HepG2 (cell line): ENCODE data around the gene STIM1. TPM values are rescaled to one million over a fixed set of nuclear protein-coding genes. Genes with fewer than 3 reads are reported as not detected.

Experiments used
- ARID2 ChIP-seq: sonication (generic); formaldehyde crosslinking; IDR thresholded peaks from 2 replicates; pipeline ENCODE4 v1.8.1; 2022; ENCODE audit warnings: mild to moderate bottlenecking, missing genetic modification reagents, borderline replicate concordance
- JUNB ChIP-seq: sonication (generic); formaldehyde crosslinking; IDR thresholded peaks from 2 replicates; pipeline ENCODE4 v1.8.0; 2022; ENCODE audit warnings: missing genetic modification reagents, mild to moderate bottlenecking, borderline replicate concordance
- MXD4 ChIP-seq: IDR thresholded peaks from 2 replicates; pipeline ENCODE4 v1.6.1; 2016; ENCODE audit warnings: mild to moderate bottlenecking, missing biosample characterization, missing genetic modification reagents
- MYC ChIP-seq: sonication (generic); formaldehyde crosslinking; IDR thresholded peaks from 2 replicates; pipeline ENCODE4 v1.9.0; 2021; ENCODE audit warnings: missing genetic modification reagents, borderline replicate concordance
- PRDM15 ChIP-seq: sonication (generic); formaldehyde crosslinking; IDR thresholded peaks from 2 replicates; pipeline ENCODE4 v1.4.0; 2020; ENCODE audit warnings: missing genetic modification reagents
- PRMT3 ChIP-seq: sonication (generic); formaldehyde crosslinking; IDR thresholded peaks from 2 replicates; pipeline ENCODE4 v1.8.1; 2022; ENCODE audit warnings: low read depth, mild to moderate bottlenecking, moderate library complexity, missing genetic modification reagents, borderline replicate concordance
- SKI ChIP-seq: fragments of 450-650 bp; IDR thresholded peaks from one replicate; pipeline ENCODE4 v1.6.1; 2018; ENCODE audit warnings: mild to moderate bottlenecking; ENCODE audit not compliant: partially characterized antibody
- TOPORS ChIP-seq: sonication (generic); formaldehyde crosslinking; IDR thresholded peaks from 2 replicates; pipeline ENCODE4 v1.8.0; 2023; ENCODE audit warnings: mild to moderate bottlenecking, missing genetic modification reagents
- ZBTB43 ChIP-seq: sonication (generic); formaldehyde crosslinking; conservative IDR thresholded peaks from 2 replicates; pipeline ENCODE4 v1.4.0; 2020; ENCODE audit warnings: missing genetic modification reagents
- ZNF460 ChIP-seq: sonication (generic); formaldehyde crosslinking; IDR thresholded peaks from 2 replicates; pipeline ENCODE4 v1.5.1; 2020; ENCODE audit warnings: missing genetic modification reagents, mild to moderate bottlenecking, borderline replicate concordance
- ZNF501 ChIP-seq: sonication (generic); formaldehyde crosslinking; IDR thresholded peaks from 2 replicates; pipeline ENCODE4 v1.5.1; 2020; ENCODE audit warnings: mild to moderate bottlenecking, moderate library complexity, missing genetic modification reagents
- ZNF788 ChIP-seq: sonication (generic); formaldehyde crosslinking; IDR thresholded peaks from 2 replicates; pipeline ENCODE4 v1.5.0; 2020; ENCODE audit warnings: mild to moderate bottlenecking, missing genetic modification reagents, borderline replicate concordance
- polyA plus RNA-seq, 8 experiments: library from polyadenylated mRNA; depleted of rRNA in 3 of 8; stranded (reverse) in 7 of 8; unstranded in 1 of 8; fragments of >200 nt; fragmentation: Illumina TruSeq in 4 of 8; extraction: Trizol in 4 of 8; gene quantifications; 2 replicates each; pipeline versions ENCODE4 v1.2.1 to v1.2.3, GENCODE V29; 2011 to 2016; ENCODE audit warnings: low read depth in 4 of 8, missing spikeins in 1 of 8, mixed read lengths in 1 of 8; ENCODE audit not compliant: insufficient read depth in 1 of 8
- total RNA-seq, 5 experiments: library from RNA; depleted of rRNA; stranded (reverse); fragments of >200 nt; fragmentation: Illumina TruSeq; extraction: Trizol; gene quantifications; 2 replicates each; pipeline ENCODE4 v1.2.3, GENCODE V29; 2016; ENCODE audit warnings: low read depth in 1 of 5
- TF ChIP-seq, protein P1 (sequence below): sonication (generic); formaldehyde crosslinking; conservative IDR thresholded peaks from 2 replicates; pipeline ENCODE4 v1.8.0; 2022; ENCODE audit warnings: low read depth, missing genetic modification reagents
- TF ChIP-seq, protein P2 (sequence below): sonication (generic); formaldehyde crosslinking; IDR thresholded peaks from 2 replicates; pipeline ENCODE4 v1.9.0; 2022; ENCODE audit warnings: missing genetic modification reagents, mild to moderate bottlenecking, borderline replicate concordance
- TF ChIP-seq, protein P3 (sequence below): sonication (generic); formaldehyde crosslinking; IDR thresholded peaks from 2 replicates; pipeline ENCODE4 v1.8.0; 2022; ENCODE audit warnings: missing genetic modification reagents, mild to moderate bottlenecking, inconsistent platforms, borderline replicate concordance

STIM1 gene
- total and polyA plus RNA-seq, 2 of the 13 experiments (the other 11 are each of a cell fraction or from before 2014, with no cell fraction given) = 19.2 to 28.5 TPM

- TF ChIP-seq, protein P1, sequence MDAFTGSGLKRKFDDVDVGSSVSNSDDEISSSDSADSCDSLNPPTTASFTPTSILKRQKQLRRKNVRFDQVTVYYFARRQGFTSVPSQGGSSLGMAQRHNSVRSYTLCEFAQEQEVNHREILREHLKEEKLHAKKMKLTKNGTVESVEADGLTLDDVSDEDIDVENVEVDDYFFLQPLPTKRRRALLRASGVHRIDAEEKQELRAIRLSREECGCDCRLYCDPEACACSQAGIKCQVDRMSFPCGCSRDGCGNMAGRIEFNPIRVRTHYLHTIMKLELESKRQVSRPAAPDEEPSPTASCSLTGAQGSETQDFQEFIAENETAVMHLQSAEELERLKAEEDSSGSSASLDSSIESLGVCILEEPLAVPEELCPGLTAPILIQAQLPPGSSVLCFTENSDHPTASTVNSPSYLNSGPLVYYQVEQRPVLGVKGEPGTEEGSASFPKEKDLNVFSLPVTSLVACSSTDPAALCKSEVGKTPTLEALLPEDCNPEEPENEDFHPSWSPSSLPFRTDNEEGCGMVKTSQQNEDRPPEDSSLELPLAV (CRISPR knock-in tag) = no peak
- TF ChIP-seq ZNF788 (CRISPR knock-in tag) (peak; percentile 54; the same call in 1 of the 2 replicates), SKI (peak; percentile 84), ARID2 (no peak), ZBTB43 (CRISPR knock-in tag) (no peak), PRDM15 (no peak), ZNF460 (CRISPR knock-in tag) (no peak), MXD4 (CRISPR knock-in tag) (peak; percentile 77), PRMT3 (peak; percentile 53; the same call in 1 of the 2 replicates), MYC (CRISPR knock-in tag) (peak; percentile 79; the same call in 1 of the 2 replicates), TOPORS (no peak), ZNF501 (CRISPR knock-in tag) (peak; percentile 83), JUNB (no peak)
- TF ChIP-seq, protein P2, sequence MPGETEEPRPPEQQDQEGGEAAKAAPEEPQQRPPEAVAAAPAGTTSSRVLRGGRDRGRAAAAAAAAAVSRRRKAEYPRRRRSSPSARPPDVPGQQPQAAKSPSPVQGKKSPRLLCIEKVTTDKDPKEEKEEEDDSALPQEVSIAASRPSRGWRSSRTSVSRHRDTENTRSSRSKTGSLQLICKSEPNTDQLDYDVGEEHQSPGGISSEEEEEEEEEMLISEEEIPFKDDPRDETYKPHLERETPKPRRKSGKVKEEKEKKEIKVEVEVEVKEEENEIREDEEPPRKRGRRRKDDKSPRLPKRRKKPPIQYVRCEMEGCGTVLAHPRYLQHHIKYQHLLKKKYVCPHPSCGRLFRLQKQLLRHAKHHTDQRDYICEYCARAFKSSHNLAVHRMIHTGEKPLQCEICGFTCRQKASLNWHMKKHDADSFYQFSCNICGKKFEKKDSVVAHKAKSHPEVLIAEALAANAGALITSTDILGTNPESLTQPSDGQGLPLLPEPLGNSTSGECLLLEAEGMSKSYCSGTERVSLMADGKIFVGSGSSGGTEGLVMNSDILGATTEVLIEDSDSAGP = peak; percentile 92
- TF ChIP-seq, protein P3, sequence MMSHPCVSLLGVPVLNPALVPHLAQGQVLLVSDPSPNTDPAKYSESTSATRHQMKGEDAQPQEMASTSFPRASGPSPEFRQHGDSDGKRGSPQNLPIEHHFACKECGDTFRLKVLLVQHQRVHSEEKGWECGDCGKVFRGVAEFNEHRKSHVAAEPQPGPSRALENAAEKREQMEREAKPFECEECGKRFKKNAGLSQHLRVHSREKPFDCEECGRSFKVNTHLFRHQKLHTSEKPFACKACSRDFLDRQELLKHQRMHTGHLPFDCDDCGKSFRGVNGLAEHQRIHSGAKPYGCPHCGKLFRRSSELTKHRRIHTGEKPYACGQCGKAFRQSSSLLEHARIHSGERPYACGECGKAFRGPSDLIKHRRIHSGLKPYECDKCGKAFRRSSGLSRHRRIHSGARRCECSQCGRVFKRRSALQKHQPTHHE (CRISPR knock-in tag) = no peak; the same call in 1 of the 2 replicates
Observed at GRCh38 chr11:4094348-4095291, 239.2 kb downstream of the STIM1 start, which contains the start of gene RRM1 (continued).
